GM18951 (cell line): Measurements from ENCODE around the gene CD53.

ENCODE experiments used
- POLR2A ChIP-seq: IDR thresholded peaks from 4 replicates; pipeline ENCODE4 v1.6.1; 2011; ENCODE audit warnings: mild to moderate bottlenecking; ENCODE audit not compliant: insufficient read length, insufficient read depth; ENCODE audit errors: extremely low read depth
- in situ Hi-C: fragments of 300-500 bp; cut with MboI; formaldehyde crosslinking; loops from one replicate; pipeline ENCODE4 v1.12.0; 2022; ENCODE audit warnings: low sequenced_read_pairs, mixed read lengths, inconsistent platforms; ENCODE audit not compliant: unreplicated experiment

The CD53 gene

GRCh38 chr1:110880708-110881374 is 7.9 kb downstream of the CD53 start:
- TF ChIP-seq POLR2A, result peak; percentile 29
- in situ Hi-C loops, result no loop called here

- in situ Hi-C loops, result no loop called here
- TF ChIP-seq POLR2A, result no peak
These were observed 15.1 kb downstream of the CD53 start for GRCh38 chr1:110888049-110888448.

DNA sequence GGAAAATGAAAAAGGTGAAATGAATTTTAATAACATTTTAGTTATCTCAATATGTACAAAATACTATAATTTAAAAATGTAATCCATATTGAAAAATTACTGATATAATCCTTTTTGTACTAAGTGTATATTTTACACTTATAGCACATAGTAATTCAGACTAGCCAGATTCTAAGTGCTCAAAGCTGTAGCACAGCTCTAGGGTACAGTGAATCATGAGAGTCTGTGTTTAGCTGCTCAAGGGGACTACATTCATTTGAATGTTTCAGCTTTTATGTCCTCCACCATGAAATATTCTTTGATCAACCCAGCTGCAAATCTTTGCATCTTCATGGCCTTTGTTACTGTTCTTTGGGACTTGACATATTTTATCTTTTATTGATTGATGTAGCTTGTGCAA is 15.7 kb downstream of the CD53 start:
- TF ChIP-seq POLR2A, result no peak
- in situ Hi-C loops, result no loop called here

DNA sequence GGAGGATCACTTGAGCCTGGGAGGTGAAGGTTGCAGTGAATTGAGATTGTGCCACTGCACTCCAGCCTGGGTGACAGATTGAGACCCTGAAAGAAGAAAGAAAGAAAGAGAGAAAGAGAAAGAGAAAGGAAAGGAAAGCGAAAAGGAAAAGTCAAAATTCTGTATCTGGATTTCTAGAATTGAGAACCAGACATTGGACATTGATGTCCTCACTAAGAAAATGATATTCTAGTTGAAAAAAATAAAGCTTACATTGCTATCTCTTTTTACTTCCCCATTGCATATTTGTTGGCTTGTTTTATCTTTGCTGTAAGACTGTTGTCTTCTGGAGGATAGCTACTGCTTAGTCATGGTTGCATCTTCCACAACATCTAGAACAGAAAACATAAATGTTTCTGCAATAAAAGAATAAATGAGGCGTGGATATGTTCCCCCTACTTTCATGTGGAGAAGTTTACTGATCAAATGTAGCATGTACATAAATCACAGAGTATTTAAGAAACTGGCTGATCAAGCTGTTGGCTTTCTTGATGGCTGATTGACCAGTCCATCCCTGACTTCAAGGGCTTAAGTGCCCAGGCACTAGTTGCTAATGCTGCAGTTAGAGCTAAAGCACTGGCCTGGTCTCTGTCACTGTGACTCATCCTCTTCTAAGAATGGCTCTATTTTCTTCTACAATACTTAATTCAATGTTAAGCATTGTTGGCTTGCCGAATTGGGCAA is 17.7 kb downstream of the CD53 start:
- TF ChIP-seq POLR2A, result no peak

DNA sequence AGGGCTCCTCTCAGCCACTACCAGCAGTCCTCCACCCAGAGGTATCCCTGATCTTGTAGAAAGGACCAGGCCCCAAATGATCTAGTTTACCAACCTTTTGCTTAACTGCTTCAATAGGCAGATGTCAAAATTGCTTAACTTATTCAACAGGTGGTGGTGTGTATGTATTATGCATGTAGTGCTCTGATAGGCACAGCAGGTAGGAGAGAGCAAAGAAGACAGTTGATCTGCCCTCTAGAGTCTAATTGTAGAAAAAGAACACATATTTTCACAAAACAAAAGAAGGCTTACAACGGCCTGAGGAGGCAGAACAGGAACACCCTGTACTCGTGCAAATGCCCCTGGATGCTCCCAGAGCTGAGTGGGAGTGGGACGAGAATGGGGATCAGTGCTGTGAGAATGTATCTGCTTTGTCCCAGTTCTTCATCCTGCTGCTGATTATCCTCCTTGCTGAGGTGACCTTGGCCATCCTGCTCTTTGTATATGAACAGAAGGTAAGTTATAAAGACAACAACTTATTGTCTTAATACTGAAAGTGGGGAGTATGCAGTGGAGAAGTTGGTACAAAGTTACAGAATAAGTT is 21.1 kb downstream of the CD53 start:
- in situ Hi-C loops, result no loop called here
- TF ChIP-seq POLR2A, result no peak

More for the DNA sequence above, 17.7 kb downstream of the CD53 start:
- in situ Hi-C loops, result no loop called here

GRCh38 chr1:110896090-110896489 is 23.1 kb downstream of the CD53 start:
- in situ Hi-C loops, result no loop called here
- TF ChIP-seq POLR2A, result no peak

DNA sequence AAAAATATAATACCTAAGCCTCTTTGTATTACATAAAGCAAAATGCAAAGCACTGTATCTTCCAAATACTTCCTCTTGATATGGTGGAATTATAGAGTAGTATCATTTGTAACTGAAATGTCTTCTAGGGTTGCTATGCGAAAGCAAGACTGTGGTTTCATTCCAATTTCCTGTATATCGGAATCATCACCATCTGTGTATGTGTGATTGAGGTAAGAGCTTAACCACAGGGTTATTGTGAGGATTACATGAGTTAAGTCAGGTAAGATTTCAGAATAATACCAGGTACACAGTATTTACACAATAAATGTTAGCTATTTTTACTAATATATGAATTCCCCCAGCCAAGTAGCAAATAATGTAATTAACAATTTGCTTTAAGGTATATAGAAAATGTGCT is 24.7 kb downstream of the CD53 start:
- in situ Hi-C loops, result no loop called here
- TF ChIP-seq POLR2A, result no peak

GRCh38 chr1:110898734-110899457 is 25.9 kb downstream of the CD53 start:
- no peak for TF ChIP-seq POLR2A
- in situ Hi-C loops, result no loop called here

DNA sequence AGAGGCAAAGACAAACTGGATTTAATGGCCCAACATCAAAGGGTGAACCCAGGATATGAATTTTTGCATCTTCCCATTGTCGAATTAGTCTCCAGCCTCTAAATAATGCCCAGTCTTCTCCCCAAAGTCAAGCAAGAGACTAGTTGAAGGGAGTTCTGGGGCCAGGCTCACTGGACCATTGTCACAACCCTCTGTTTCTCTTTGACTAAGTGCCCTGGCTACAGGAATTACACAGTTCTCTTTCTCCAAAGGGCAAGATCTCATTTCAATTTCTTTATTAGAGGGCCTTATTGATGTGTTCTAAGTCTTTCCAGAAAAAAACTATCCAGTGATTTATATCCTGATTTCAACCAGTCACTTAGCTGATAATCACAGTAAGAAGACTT is 26.5 kb downstream of the CD53 start:
- TF ChIP-seq POLR2A, result no peak
- in situ Hi-C loops, result no loop called here

GRCh38 chr1:110902820-110903463 is 30.0 kb downstream of the CD53 start:
- in situ Hi-C loops, result no loop called here

GRCh38 chr1:110903853-110904500 is 31.0 kb downstream of the CD53 start:
- peak; percentile 26 for TF ChIP-seq POLR2A
- in situ Hi-C loops, result no loop called here

More at GRCh38 chr1:110902820-110903463, 30.0 kb downstream of the CD53 start:
- TF ChIP-seq POLR2A, result peak; percentile 31

GRCh38 chr1:110912784-110913183 is 39.8 kb downstream of the CD53 start:
- TF ChIP-seq POLR2A, result no peak
- in situ Hi-C loops, result no loop called here
